ENCODE results near the gene KRTAP1-4.
"Not testable (repeated sequence)": the region's sequence is repeated elsewhere in the genome, so short reads cannot be mapped to it uniquely, and the experiment has no call there.

KRTAP1-4 gene

GRCh38 chr17:41029633-41030245, at the start of gene KRTAP1-4:
Gene KRTAP1-4 (minus strand): TSS chr17:41030195. CDS start chr17:41030078, 117 bp downstream.
- DNase-seq = no peak

GRCh38 chr17:41076788-41077187, 46.8 kb upstream of the KRTAP1-4 start:
- no peak for DNase-seq

- DNase-seq = no peak
Measured at GRCh38 chr17:41073676-41074075, 43.7 kb upstream of the KRTAP1-4 start.

GRCh38 chr17:41071606-41072360, 41.8 kb upstream of the KRTAP1-4 start:
- no peak for DNase-seq

GRCh38 chr17:41069031-41069430, 39.0 kb upstream of the KRTAP1-4 start:
- no peak for DNase-seq

- DNase-seq = no peak
Measured at GRCh38 chr17:41067281-41067680, 37.3 kb upstream of the KRTAP1-4 start.

- DNase-seq = no peak
Measured at GRCh38 chr17:41065829-41066624, 36.0 kb upstream of the KRTAP1-4 start, which contains the start of gene KRTAP2-4. Gene KRTAP2-4 (minus strand): TSS chr17:41065879. CDS start chr17:41065845, 34 bp downstream.

- DNase-seq = not testable (repeated sequence)
Measured at GRCh38 chr17:41065016-41065689, 35.2 kb upstream of the KRTAP1-4 start.

GRCh38 chr17:41064301-41064700, 34.3 kb upstream of the KRTAP1-4 start:
- no peak for DNase-seq

GRCh38 chr17:41063449-41063848, 33.5 kb upstream of the KRTAP1-4 start:
- DNase-seq = no peak

- DNase-seq = no peak
Measured at GRCh38 chr17:41061964-41062363, 32.0 kb upstream of the KRTAP1-4 start.

- no peak for DNase-seq
Measured at GRCh38 chr17:41060052-41060604, 30.1 kb upstream of the KRTAP1-4 start, which contains the start of gene KRTAP2-3. Gene KRTAP2-3 (minus strand): TSS chr17:41060114. CDS start chr17:41060050, 64 bp downstream.

- not testable (repeated sequence) for DNase-seq
Measured at GRCh38 chr17:41059276-41060051, 29.5 kb upstream of the KRTAP1-4 start.

- no peak for DNase-seq
Measured at GRCh38 chr17:41058741-41059140, 28.7 kb upstream of the KRTAP1-4 start.

GRCh38 chr17:41057547-41057946, 27.6 kb upstream of the KRTAP1-4 start:
- DNase-seq = no peak

GRCh38 chr17:41055130-41055529, 25.1 kb upstream of the KRTAP1-4 start, which contains the start of gene KRTAP2-2:
Gene KRTAP2-2 (minus strand): TSS chr17:41055230. CDS start chr17:41055211, 19 bp downstream.
- not testable (repeated sequence) for DNase-seq

GRCh38 chr17:41054556-41054955, 24.6 kb upstream of the KRTAP1-4 start:
- not testable (repeated sequence) for DNase-seq

GRCh38 chr17:41054025-41054424, 24.0 kb upstream of the KRTAP1-4 start:
- DNase-seq = no peak

- no peak for DNase-seq
Measured at GRCh38 chr17:41052566-41052965, 22.6 kb upstream of the KRTAP1-4 start.

GRCh38 chr17:41049110-41049509, 19.1 kb upstream of the KRTAP1-4 start:
- DNase-seq = no peak

- no peak for DNase-seq
Measured at GRCh38 chr17:41048441-41048840, 18.4 kb upstream of the KRTAP1-4 start.

Data from COR-L47 (cell line).